ENCODE data around the gene ARHGEF11.
A peak's percentile ranks its signal among the peaks of the same experiment; 100 is the strongest.

ARHGEF11 gene

DNA sequence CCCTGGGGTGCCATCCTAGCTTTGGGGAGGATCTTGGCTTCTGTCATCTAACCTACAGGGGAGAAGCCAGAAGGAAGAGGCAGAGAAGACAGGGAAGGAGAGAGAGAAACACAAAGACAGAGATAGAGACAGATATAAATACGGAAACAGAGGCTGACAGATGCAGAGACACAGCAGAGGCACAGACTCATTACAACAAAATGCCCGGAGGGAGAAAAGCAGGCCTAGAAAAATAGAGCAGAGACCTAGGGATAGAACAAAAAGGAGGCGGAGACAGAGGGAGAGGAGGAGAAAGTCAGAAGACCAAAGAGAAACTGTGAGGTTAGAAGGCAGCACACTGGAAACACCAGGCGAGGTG, 150.1 kb downstream of the ARHGEF11 start:
- DNase-seq (ENCODE audit: low read depth, low spot score): peak; percentile 84

GRCh38 chr1:156894711-156895454, 150.7 kb downstream of the ARHGEF11 start:
- DNase-seq (ENCODE audit: low read depth, low spot score): peak; percentile 29

DNA sequence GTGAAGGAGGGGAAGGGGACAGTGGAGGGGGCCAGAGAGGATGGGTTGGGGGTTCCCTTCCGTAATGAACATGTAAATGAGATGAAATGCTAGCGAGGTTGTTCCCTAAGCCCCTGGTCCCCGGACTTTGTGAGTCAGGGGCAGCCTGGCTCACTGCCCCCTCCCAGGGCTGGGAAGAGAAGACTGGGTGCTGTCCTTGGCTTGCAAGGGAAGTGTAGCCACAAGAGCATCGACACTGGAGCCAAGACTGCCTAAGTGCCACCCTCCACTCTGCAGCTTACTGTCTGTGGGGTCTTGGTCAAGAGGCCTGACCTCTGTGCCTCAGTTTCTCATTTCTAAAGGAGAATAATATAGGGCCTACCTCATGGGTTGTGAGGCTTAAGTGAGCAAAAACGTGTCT, 151.5 kb downstream of the ARHGEF11 start:
- DNase-seq (ENCODE audit: low read depth, low spot score): no peak

GRCh38 chr1:156893048-156893953, 152.2 kb downstream of the ARHGEF11 start, which contains the start of gene PEAR1:
TSS of gene PEAR1 (plus strand) at chr1:156893718. CDS start at chr1:156903927, 10,209 bp downstream.
- peak; percentile 64 for DNase-seq (ENCODE audit: low read depth, low spot score)

GRCh38 chr1:156892190-156893047, 153.1 kb downstream of the ARHGEF11 start:
- DNase-seq (ENCODE audit: low read depth, low spot score): peak; percentile 93

DNA sequence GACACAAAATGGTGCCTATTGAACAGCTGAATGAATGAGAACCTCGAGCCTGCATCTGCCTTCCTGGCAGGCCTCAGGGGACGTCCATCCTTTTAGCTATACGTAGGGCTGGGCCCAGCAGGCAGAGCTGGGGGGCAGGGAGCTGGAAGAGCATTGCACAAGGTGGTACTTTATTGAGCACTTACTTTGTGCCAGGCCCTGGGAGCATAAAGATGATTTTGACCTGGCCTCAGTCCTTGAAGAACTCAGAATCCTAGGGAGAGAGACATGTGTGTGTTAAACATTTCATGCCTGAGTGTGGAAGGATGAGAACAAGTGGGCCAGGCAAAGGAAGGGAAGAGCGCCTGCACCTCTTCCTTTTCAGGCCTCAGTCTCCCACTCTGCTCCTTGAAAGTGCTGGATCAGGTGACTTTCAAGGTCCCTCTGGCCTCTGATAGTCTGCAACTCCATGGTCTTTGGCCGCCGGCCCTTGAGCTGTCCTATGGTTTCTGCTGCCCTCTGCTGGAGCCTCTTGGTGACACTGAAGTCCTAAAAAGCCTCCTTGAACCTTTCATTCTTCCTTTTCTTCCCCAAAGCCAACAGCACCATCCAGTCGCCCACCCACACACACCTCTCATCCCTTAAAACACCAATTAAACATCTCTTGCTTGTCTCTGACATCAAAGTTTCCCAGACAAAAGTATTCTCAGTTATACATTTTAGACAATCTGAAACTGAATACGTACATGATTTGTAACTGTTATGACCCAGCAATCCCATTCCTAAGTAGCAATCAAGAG, 155.6 kb downstream of the ARHGEF11 start:
- DNase-seq (ENCODE audit: low read depth, low spot score): peak; percentile 88

DNA sequence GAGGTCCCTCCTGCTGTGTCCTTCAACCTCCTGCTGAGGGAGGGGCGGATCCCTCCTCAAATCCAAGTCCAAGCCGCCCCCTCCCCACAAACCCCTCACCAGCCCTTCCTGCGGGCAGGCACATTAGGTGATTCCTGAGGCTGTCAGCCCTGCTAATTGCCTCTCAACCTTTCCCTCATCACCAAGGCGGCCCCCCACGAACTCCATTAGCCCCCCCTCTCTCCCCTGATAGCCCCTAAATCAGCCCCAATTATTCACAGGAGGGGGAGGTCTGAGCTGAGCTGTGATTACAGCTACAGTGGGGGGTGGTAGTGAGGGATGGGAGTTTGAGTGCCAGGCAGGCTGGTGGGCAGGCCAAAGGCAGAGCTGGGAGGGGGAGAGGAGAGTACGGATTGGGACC, 157.8 kb downstream of the ARHGEF11 start:
- DNase-seq (ENCODE audit: low read depth, low spot score): no peak

- DNase-seq (ENCODE audit: low read depth, low spot score): no peak
These were observed 158.2 kb downstream of the ARHGEF11 start for GRCh38 chr1:156887317-156887716.

GRCh38 chr1:156886583-156887281, 158.8 kb downstream of the ARHGEF11 start:
- peak; percentile 35 for DNase-seq (ENCODE audit: low read depth, low spot score)

DNA sequence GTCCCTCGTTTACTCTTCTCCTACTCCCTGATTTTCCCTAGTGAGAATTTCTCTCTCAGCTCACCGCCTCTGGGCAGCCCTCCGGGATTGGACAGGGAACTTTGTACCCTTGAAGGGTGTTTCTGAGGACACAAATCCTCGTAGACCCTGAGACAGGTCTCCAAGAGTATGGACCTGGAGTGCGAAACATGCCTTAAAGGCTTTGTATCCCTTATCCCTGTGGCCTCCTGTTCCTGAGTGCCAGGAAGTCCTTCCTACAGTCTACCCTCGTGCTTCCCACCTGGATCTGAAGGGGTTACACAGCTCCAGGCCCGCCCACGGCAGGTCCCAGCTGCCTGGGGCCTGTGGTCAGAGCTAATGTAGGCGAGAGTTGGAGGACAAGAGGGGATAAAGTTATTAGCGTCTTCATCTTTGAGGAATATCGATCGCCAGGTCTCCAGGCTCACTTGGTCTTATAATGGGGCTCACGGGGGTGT, 159.6 kb downstream of the ARHGEF11 start:
- DNase-seq (ENCODE audit: low read depth, low spot score): no peak

GRCh38 chr1:156885314-156885713, 160.2 kb downstream of the ARHGEF11 start:
- DNase-seq (ENCODE audit: low read depth, low spot score): no peak

All from ELF-1 (cell line).